PC-9 (cell line): ENCODE data around the gene CCDC78. TPM values are rescaled to one million over a fixed set of nuclear protein-coding genes. Genes with fewer than 3 reads are reported as not detected.

ENCODE experiments used
- BruUV-seq: library from RNA; stranded (reverse); fragments of 400-500 nt; replicated peaks from 2 replicates; lab custom pipeline; 2021; lab: Mats Ljungman, UMichigan
- CTCF ChIA-PET: fragments of 300-600 bp; sonication (Branson Sonifier 250); formaldehyde crosslinking; loops from one replicate; lab custom pipeline; 2022; ENCODE audit warnings: antibody characterized with exemption; lab: Charles Lee
- POLR2A ChIA-PET: fragments of 300-600 bp; sonication (Branson Sonifier 250); formaldehyde crosslinking; loops from one replicate; lab custom pipeline; 2022; ENCODE audit warnings: antibody characterized with exemption; ENCODE audit not compliant: unreplicated experiment; lab: Charles Lee
- DNase-seq, 2 experiments: peaks; one replicate each; pipeline versions ENCODE4 v3.0.0 to v3.0.0-alpha.2; 2015 to 2022; ENCODE audit warnings: mixed read lengths in 1 of 2
- H2AFZ ChIP-seq: fragments of 200-600 bp; sonication (generic); 2 replicates; pipeline ENCODE4 v1.8.1; 2017; ENCODE audit warnings: antibody characterized with exemption
- H3F3A ChIP-seq: fragments of 200-600 bp; sonication (generic); 2 replicates; pipeline ENCODE4 v1.8.1; 2017; ENCODE audit warnings: antibody characterized with exemption, mild to moderate bottlenecking, low read depth; ENCODE audit not compliant: insufficient read depth
- H3K27ac ChIP-seq: fragments of 200-600 bp; sonication (generic); 2 replicates; pipeline ENCODE4 v1.6.1; 2016; ENCODE audit warnings: mixed run types
- H3K27me3 ChIP-seq: fragments of 200-600 bp; sonication (generic); 2 replicates; pipeline ENCODE4 v1.6.1; 2016; ENCODE audit warnings: low read depth, mixed run types; ENCODE audit not compliant: insufficient read depth
- H3K36me3 ChIP-seq: fragments of 200-600 bp; sonication (generic); 2 replicates; pipeline ENCODE4 v1.6.1; 2016; ENCODE audit warnings: low read depth, mixed run types
- H3K4me1 ChIP-seq: fragments of 200-600 bp; sonication (generic); replicated peaks from 2 replicates; pipeline ENCODE4 v1.6.1; 2016; ENCODE audit warnings: mixed run types; ENCODE audit not compliant: insufficient read depth
- H3K4me2 ChIP-seq: fragments of 200-600 bp; sonication (generic); 2 replicates; pipeline ENCODE4 v1.6.1; 2017; ENCODE audit warnings: mixed run types
- H3K4me3 ChIP-seq: fragments of 200-600 bp; sonication (generic); 2 replicates; pipeline ENCODE4 v1.6.1; 2016; ENCODE audit warnings: mixed run types
- H3K79me2 ChIP-seq: fragments of 200-600 bp; sonication (generic); 2 replicates; pipeline ENCODE4 v1.6.1; 2017; ENCODE audit warnings: low read depth, mixed run types
- H3K9me2 ChIP-seq: fragments of 200-600 bp; sonication (generic); 2 replicates; pipeline ENCODE4 v1.8.1; 2017; ENCODE audit warnings: mild to moderate bottlenecking; ENCODE audit not compliant: insufficient read depth
- H3K9me3 ChIP-seq: fragments of 200-600 bp; sonication (generic); 2 replicates; pipeline ENCODE4 v1.8.1; 2016; ENCODE audit warnings: low read depth; ENCODE audit not compliant: insufficient read depth
- H4K20me1 ChIP-seq: fragments of 200-600 bp; sonication (generic); 2 replicates; pipeline ENCODE4 v1.8.1; 2017; ENCODE audit not compliant: insufficient read depth
- CTCF ChIP-seq: fragments of 200-600 bp; sonication (generic); conservative IDR thresholded peaks from 2 replicates; pipeline ENCODE4 v1.6.1; 2017; ENCODE audit warnings: mixed run types, antibody characterized with exemption, mild to moderate bottlenecking, moderate library complexity
- EZH2 ChIP-seq: fragments of 200-600 bp; sonication (generic); IDR thresholded peaks from 2 replicates; pipeline ENCODE4 v1.8.0; 2017; ENCODE audit warnings: antibody characterized with exemption, low read depth
- intact Hi-C: fragments of 100-400 bp; cut with micrococcal nuclease; formaldehyde crosslinking; loops from one replicate; pipeline ENCODE4 v1.10.0; 2022; ENCODE audit not compliant: unreplicated experiment
- total RNA-seq: library from RNA; stranded (reverse); gene quantifications from 2 replicates; pipeline ENCODE4 v1.2.3, GENCODE V29; 2021

Gene CCDC78
- total RNA-seq, 1 experiment from 2014 or later, result 4.2 TPM

- peak within 1 kb of the TSS; percentile 34; the same call in 1 of the 2 replicates for H3K27ac ChIP-seq
- no peaks in the 10 kb centered on the region for H4K20me1 ChIP-seq
- no peaks in the 10 kb centered on the region for H3K27me3 ChIP-seq
- TF ChIP-seq EZH2 (no peak), CTCF (peak; percentile 82)
- H3K4me3 ChIP-seq, result peak within 1 kb of the TSS; percentile 91
- BruUV-seq, result no TSS peak
- H3K9me2 ChIP-seq, result no peaks in the 10 kb centered on the region
- peak within 1 kb of the TSS; percentile 96 for H2AFZ ChIP-seq
- no peaks in the 10 kb centered on the region; the same call in 1 of the 2 replicates for H3K4me1 ChIP-seq
- H3K36me3 ChIP-seq, result no peaks in the 10 kb centered on the region
- peak; percentile 78 to 96 for DNase-seq
- H3K4me2 ChIP-seq, result peak within 1 kb of the TSS; percentile 95
- H3K79me2 ChIP-seq, result peaks cover 11% of the 10 kb centered on the region; the same call in 1 of the 2 replicates
- POLR2A ChIA-PET, result interaction anchor here (0.5 to 0.7 kb wide), 4 partner anchors 21 to 448 kb away, joined by 3 to 4 read pairs (median 4); no protein-coding TSS in a partner anchor
- CTCF ChIA-PET, result interaction anchor here (0.6 to 1.2 kb wide), 3 partner anchors 11 to 22 kb away, joined by 3 to 5 read pairs (median 4); no protein-coding TSS in a partner anchor
- no peaks in the 10 kb centered on the region for H3K9me3 ChIP-seq
- intact Hi-C loops, result loop anchor here (1.0 to 2.0 kb wide), 3 partner anchors 13 to 36 kb away; partner anchors contain the start of gene MSLN
- peaks cover 5% of the 10 kb centered on the region; the same call in 1 of the 2 replicates for H3F3A ChIP-seq
Measured at GRCh38 chr16:740764-741505, 14.7 kb upstream of the CCDC78 start, which contains the start of gene CIAO3. TSS of gene CIAO3 (minus strand) at chr16:740997. CDS start at chr16:740985, 12 bp downstream.

GRCh38 chr16:740459-740763, 14.2 kb upstream of the CCDC78 start:
- DNase-seq, result no peak
- Histone ChIP-seq H3K9me3 (no peaks in the 10 kb centered on the region), H4K20me1 (no peaks in the 10 kb centered on the region), H3K36me3 (no peaks in the 10 kb centered on the region), H3K4me1 (no peaks in the 10 kb centered on the region; the same call in 1 of the 2 replicates), H3F3A (peaks cover 5% of the 10 kb centered on the region; the same call in 1 of the 2 replicates), H2AFZ (peak overlapping the region; percentile 96), H3K79me2 (peaks cover 11% of the 10 kb centered on the region; the same call in 1 of the 2 replicates), H3K4me2 (peak overlapping the region; percentile 95), H3K27me3 (no peaks in the 10 kb centered on the region), H3K4me3 (peak overlapping the region; percentile 91), H3K27ac (no peak overlapping the region), H3K9me2 (no peaks in the 10 kb centered on the region)
- BruUV-seq, result TSS peak; percentile 76
- intact Hi-C loops, result loop anchor here (1.0 to 2.0 kb wide), 3 partner anchors 12 to 36 kb away; partner anchors contain the start of gene MSLN
- ChIA-PET CTCF (interaction anchor here (1.2 kb wide), 1 partner anchor 21 kb away, joined by 5 read pairs; no protein-coding TSS in a partner anchor), POLR2A (interaction anchor here (0.7 kb wide), 1 partner anchor 45 kb away, joined by 3 read pairs; no protein-coding TSS in a partner anchor)
- TF ChIP-seq CTCF, result no peak
- no peak for TF ChIP-seq EZH2
